Loucy (cell line): Measurements from ENCODE around the gene SYNDIG1.

Source experiments
- EZH2phosphoT487 ChIP-seq: fragments of 200-600 bp; IDR thresholded peaks from 2 replicates; pipeline ENCODE4 v1.6.1; 2018; ENCODE audit warnings: antibody characterized with exemption, mild to moderate bottlenecking, moderate library complexity, borderline replicate concordance
- TF ChIP-seq, protein P1 (sequence below): fragments of 200-600 bp; sonication (generic); conservative IDR thresholded peaks from 2 replicates; pipeline ENCODE4 v1.5.1; 2014; ENCODE audit warnings: mild to moderate bottlenecking, antibody characterized with exemption, low read length

DNA sequence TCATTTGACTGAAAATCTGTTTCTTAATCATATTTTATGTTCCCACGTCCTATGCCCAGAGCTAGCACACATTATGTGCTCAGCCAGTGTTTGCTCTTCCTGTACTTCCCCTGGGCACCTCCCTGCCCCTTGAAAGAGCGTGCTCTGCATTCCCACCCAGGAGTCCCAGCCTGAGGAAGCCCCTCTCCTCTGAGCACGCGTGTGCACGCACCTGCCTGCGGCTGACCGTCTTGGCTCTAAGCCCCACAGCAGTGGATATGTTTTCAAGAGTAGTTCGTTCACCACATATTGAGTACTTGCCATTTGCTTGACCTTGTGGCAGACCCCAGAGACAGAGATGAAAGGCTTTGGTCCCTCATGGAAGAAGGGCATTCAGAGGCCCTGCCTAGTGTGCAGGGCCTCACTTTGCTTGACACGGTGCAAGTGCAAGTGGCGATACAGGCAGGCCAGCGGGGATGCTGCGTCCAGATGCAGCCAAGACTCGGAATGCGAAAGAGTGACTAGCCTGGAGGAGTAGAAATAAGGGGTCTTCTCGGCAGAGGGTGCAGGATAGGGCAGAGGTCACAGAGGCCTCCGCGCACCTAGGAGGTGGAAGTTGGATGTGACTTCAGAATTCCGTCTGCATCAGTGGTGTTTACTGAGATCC lies 14.1 kb downstream of the SYNDIG1 start:
- TF ChIP-seq, protein P1, sequence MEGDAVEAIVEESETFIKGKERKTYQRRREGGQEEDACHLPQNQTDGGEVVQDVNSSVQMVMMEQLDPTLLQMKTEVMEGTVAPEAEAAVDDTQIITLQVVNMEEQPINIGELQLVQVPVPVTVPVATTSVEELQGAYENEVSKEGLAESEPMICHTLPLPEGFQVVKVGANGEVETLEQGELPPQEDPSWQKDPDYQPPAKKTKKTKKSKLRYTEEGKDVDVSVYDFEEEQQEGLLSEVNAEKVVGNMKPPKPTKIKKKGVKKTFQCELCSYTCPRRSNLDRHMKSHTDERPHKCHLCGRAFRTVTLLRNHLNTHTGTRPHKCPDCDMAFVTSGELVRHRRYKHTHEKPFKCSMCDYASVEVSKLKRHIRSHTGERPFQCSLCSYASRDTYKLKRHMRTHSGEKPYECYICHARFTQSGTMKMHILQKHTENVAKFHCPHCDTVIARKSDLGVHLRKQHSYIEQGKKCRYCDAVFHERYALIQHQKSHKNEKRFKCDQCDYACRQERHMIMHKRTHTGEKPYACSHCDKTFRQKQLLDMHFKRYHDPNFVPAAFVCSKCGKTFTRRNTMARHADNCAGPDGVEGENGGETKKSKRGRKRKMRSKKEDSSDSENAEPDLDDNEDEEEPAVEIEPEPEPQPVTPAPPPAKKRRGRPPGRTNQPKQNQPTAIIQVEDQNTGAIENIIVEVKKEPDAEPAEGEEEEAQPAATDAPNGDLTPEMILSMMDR: no peak
- no peak for TF ChIP-seq EZH2phosphoT487
